H9 (cell line): ENCODE results near the gene B3GNT5. TPM values are rescaled to one million over a fixed set of nuclear protein-coding genes. Genes with fewer than 3 reads are reported as not detected.

Experiments
- DNase-seq: peaks from one replicate; pipeline ENCODE4 v3.0.0-alpha.2; 2017
- H2AFZ ChIP-seq: one replicate; pipeline ENCODE4 v1.6.1; 2013; ENCODE audit warnings: mild to moderate bottlenecking, low read length, control low read depth, moderate library complexity
- H2AK5ac ChIP-seq: 2 replicates; pipeline ENCODE4 v1.6.1; 2013; ENCODE audit warnings: low read length, control low read depth, mixed read lengths; ENCODE audit not compliant: insufficient read length
- H2BK120ac ChIP-seq: one replicate; pipeline ENCODE4 v1.6.1; 2013; ENCODE audit warnings: low read depth, mild to moderate bottlenecking, low read length, control low read depth, inconsistent platforms; ENCODE audit not compliant: poor library complexity, severe bottlenecking
- H2BK12ac ChIP-seq: 2 replicates; pipeline ENCODE4 v1.6.1; 2013; ENCODE audit warnings: low read length, control low read depth, mixed read lengths, low read depth; ENCODE audit not compliant: insufficient read length
- H2BK15ac ChIP-seq: 2 replicates; pipeline ENCODE4 v1.6.1; 2013; ENCODE audit warnings: low read depth, low read length, control low read depth
- H2BK20ac ChIP-seq: one replicate; pipeline ENCODE4 v1.6.1; 2013; ENCODE audit warnings: low read depth, mild to moderate bottlenecking, low read length, control low read depth, inconsistent platforms; ENCODE audit not compliant: poor library complexity, severe bottlenecking
- H2BK5ac ChIP-seq: 2 replicates; pipeline ENCODE4 v1.6.1; 2013; ENCODE audit warnings: low read length, control low read depth, mixed read lengths; ENCODE audit not compliant: insufficient read length
- H3K14ac ChIP-seq: 2 replicates; pipeline ENCODE4 v1.6.1; 2013; ENCODE audit warnings: low read length, control low read depth; ENCODE audit not compliant: insufficient read depth
- H3K18ac ChIP-seq: 2 replicates; pipeline ENCODE4 v1.6.1; 2013; ENCODE audit warnings: low read depth, mild to moderate bottlenecking, mixed read lengths, low read length, control low read depth; ENCODE audit not compliant: insufficient read length
- H3K23ac ChIP-seq: 2 replicates; pipeline ENCODE4 v1.6.1; 2013; ENCODE audit warnings: low read length, control low read depth, mixed read lengths, low read depth; ENCODE audit not compliant: insufficient read length
- H3K23me2 ChIP-seq: 2 replicates; pipeline ENCODE4 v1.6.1; 2013; ENCODE audit warnings: low read depth, mild to moderate bottlenecking, mixed read lengths, low read length, control low read depth; ENCODE audit not compliant: insufficient read length, poor library complexity, severe bottlenecking
- H3K27ac ChIP-seq: 2 replicates; pipeline ENCODE4 v1.5.1; 2013; ENCODE audit warnings: low read length, control low read depth, mixed read lengths, low read depth; ENCODE audit not compliant: insufficient read length
- H3K27me3 ChIP-seq: 2 replicates; pipeline ENCODE4 v1.6.1; 2013; ENCODE audit warnings: low read length, control low read depth, inconsistent platforms; ENCODE audit not compliant: insufficient read depth
- H3K4ac ChIP-seq: 2 replicates; pipeline ENCODE4 v1.6.1; 2013; ENCODE audit warnings: low read depth, mild to moderate bottlenecking, control low read depth, inconsistent platforms, low read length, moderate library complexity
- H3K4me1 ChIP-seq: 2 replicates; pipeline ENCODE4 v1.6.1; 2013; ENCODE audit warnings: low read length, control low read depth, inconsistent platforms; ENCODE audit not compliant: insufficient read depth
- H3K4me2 ChIP-seq: 2 replicates; pipeline ENCODE4 v1.6.1; 2013; ENCODE audit warnings: low read length, control low read depth, mixed read lengths; ENCODE audit not compliant: insufficient read length, insufficient read depth
- H3K56ac ChIP-seq: 2 replicates; pipeline ENCODE4 v1.6.1; 2013; ENCODE audit warnings: low read depth, mild to moderate bottlenecking, mixed read lengths, low read length, control low read depth; ENCODE audit not compliant: insufficient read length
- H3K79me1 ChIP-seq: 2 replicates; pipeline ENCODE4 v1.6.1; 2013; ENCODE audit warnings: low read depth, mild to moderate bottlenecking, moderate library complexity, low read length, control low read depth, inconsistent platforms; ENCODE audit not compliant: insufficient read depth, poor library complexity, severe bottlenecking
- H3K79me2 ChIP-seq: 2 replicates; pipeline ENCODE4 v1.6.1; 2013; ENCODE audit warnings: low read length, control low read depth, inconsistent platforms; ENCODE audit not compliant: insufficient read depth
- H3K9ac ChIP-seq: 2 replicates; pipeline ENCODE4 v1.6.1; 2013; ENCODE audit warnings: low read length, control low read depth, mixed read lengths; ENCODE audit not compliant: insufficient read length; ENCODE audit errors: extremely low read depth
- H3K9me3 ChIP-seq: one replicate; pipeline ENCODE4 v1.6.1; 2013; ENCODE audit warnings: low read depth, low read length, inconsistent platforms; ENCODE audit not compliant: control insufficient read depth
- H3T11ph ChIP-seq: one replicate; pipeline ENCODE4 v1.6.1; 2013; ENCODE audit warnings: mild to moderate bottlenecking, low read length, control low read depth, inconsistent platforms
- H4K20me1 ChIP-seq: one replicate; pipeline ENCODE4 v1.6.1; 2013; ENCODE audit not compliant: control insufficient read depth, insufficient read length, insufficient read depth
- H4K5ac ChIP-seq: 2 replicates; pipeline ENCODE4 v1.6.1; 2013; ENCODE audit warnings: low read depth, mild to moderate bottlenecking, mixed read lengths, low read length, control low read depth; ENCODE audit not compliant: insufficient read length
- H4K8ac ChIP-seq: replicated peaks from 2 replicates; pipeline ENCODE4 v1.6.1; 2013; ENCODE audit warnings: low read length, control low read depth, mixed read lengths, low read depth; ENCODE audit not compliant: insufficient read length
- H4K91ac ChIP-seq: 2 replicates; pipeline ENCODE4 v1.6.1; 2013; ENCODE audit warnings: low read depth, mild to moderate bottlenecking, moderate library complexity, mixed read lengths, low read length, control low read depth; ENCODE audit not compliant: insufficient read length
- H3K27ac Mint-ChIP-seq, 3 experiments: 2 replicates in 2 of 3; 3 replicates in 1 of 3; pipeline ENCODE4 v1.8.0; 2020 to 2021; ENCODE audit warnings: mixed read lengths in 3 of 3, mild to moderate bottlenecking in 1 of 3, moderate library complexity in 1 of 3
- H3K27me3 Mint-ChIP-seq: 2 replicates; pipeline ENCODE4 v1.8.0; 2021; ENCODE audit warnings: low read depth, mild to moderate bottlenecking, moderate library complexity, mixed read lengths
- H3K36me3 Mint-ChIP-seq, 3 experiments: 2 replicates in 2 of 3; 3 replicates in 1 of 3; pipeline ENCODE4 v1.8.0; 2020 to 2021; ENCODE audit warnings: low read depth in 3 of 3, mixed read lengths in 3 of 3; ENCODE audit not compliant: insufficient read depth in 1 of 3
- H3K4me1 Mint-ChIP-seq, 2 experiments: 2 replicates each; pipeline ENCODE4 v1.8.0; 2020; ENCODE audit warnings: mixed read lengths in 2 of 2
- H3K4me3 Mint-ChIP-seq, 2 experiments: 2 replicates in 1 of 2; 3 replicates in 1 of 2; pipeline ENCODE4 v1.8.0; 2020 to 2021; ENCODE audit warnings: mild to moderate bottlenecking in 2 of 2, mixed read lengths in 2 of 2, moderate library complexity in 1 of 2
- H3K9me3 Mint-ChIP-seq, 2 experiments: 2 replicates in 1 of 2; 3 replicates in 1 of 2; pipeline ENCODE4 v1.8.0; 2020; ENCODE audit warnings: mild to moderate bottlenecking in 2 of 2, mixed read lengths in 2 of 2, moderate library complexity in 1 of 2
- CTCF ChIP-seq: fragments of 200-600 bp; sonication (generic); conservative IDR thresholded peaks from 3 replicates; pipeline ENCODE4 v1.8.0; 2021; ENCODE audit warnings: antibody characterized with exemption, mild to moderate bottlenecking
- WGBS: extraction: QIAGEN DNeasy Blood & Tissue Kit; methylation state at CpG from one replicate; pipeline ENCODE4 v1.1.7; 2013; ENCODE audit warnings: missing lambda C conversion rate, low lambda C conversion rate, mixed read lengths; ENCODE audit not compliant: insufficient read length; ENCODE audit errors: extremely low coverage; 5-methylcytosine and 5-hydroxymethylcytosine counted together
- total RNA-seq: library from RNA; stranded (reverse); gene quantifications from 2 replicates; pipeline ENCODE4 v1.2.1, GENCODE V29; 2021

B3GNT5 gene
- total RNA-seq, 1 experiment from 2014 or later = 7.3 TPM

- H3K27ac ChIP-seq = no peak overlapping the region
- H2BK20ac ChIP-seq = no peak overlapping the region
- Mint-ChIP-seq H3K27ac (peak overlapping the region; percentile 16 to 73 (median 36); a peak in 3 of 7 replicates), H3K4me3 (no peak overlapping the region), H3K36me3 (peaks cover 0 to 20% (median 5%) of the 10 kb centered on the region in 3 experiments; a peak in 6 of 7 replicates), H3K4me1 (peaks cover 5 to 10% of the 10 kb centered on the region in 2 experiments), H3K27me3 (no peaks in the 10 kb centered on the region), H3K9me3 (no peaks in the 10 kb centered on the region)
- H3K79me1 ChIP-seq = no peaks in the 10 kb centered on the region
- no peak overlapping the region for H4K91ac ChIP-seq
- H3K14ac ChIP-seq = no peak overlapping the region
- no peak for DNase-seq
- no peaks in the 10 kb centered on the region for H3K4me1 ChIP-seq
- no peaks in the 10 kb centered on the region for H3K79me2 ChIP-seq
- H3T11ph ChIP-seq = no peak overlapping the region
- no peak overlapping the region for H2BK12ac ChIP-seq
- no CpG with 5 or more reads among the region's 7 CpGs for WGBS
- H2BK120ac ChIP-seq = no peak overlapping the region
- H3K9ac ChIP-seq = no peak overlapping the region
- H2AK5ac ChIP-seq = no peak overlapping the region
- no peak overlapping the region for H2AFZ ChIP-seq
- no peak overlapping the region for H2BK15ac ChIP-seq
- no peaks in the 10 kb centered on the region for H3K27me3 ChIP-seq
- H4K20me1 ChIP-seq = no peaks in the 10 kb centered on the region
- no peak overlapping the region for H4K8ac ChIP-seq
- H3K4me2 ChIP-seq = no peak overlapping the region
- H4K5ac ChIP-seq = no peak overlapping the region
- no peak overlapping the region for H3K56ac ChIP-seq
- TF ChIP-seq CTCF = no peak
- no peak overlapping the region for H3K4ac ChIP-seq
- no peak overlapping the region for H2BK5ac ChIP-seq
- no peak overlapping the region for H3K18ac ChIP-seq
- H3K9me3 ChIP-seq = no peaks in the 10 kb centered on the region
- no peaks in the 10 kb centered on the region for H3K23me2 ChIP-seq
- no peak overlapping the region for H3K23ac ChIP-seq
Observed at GRCh38 chr3:183313764-183314163, 60.7 kb downstream of the B3GNT5 start.
